Measurements from ENCODE around the gene C1orf21.

Gene C1orf21

GRCh38 chr1:184497959-184498723, 111.3 kb downstream of the C1orf21 start:
- Histone ChIP-seq H2AFZ (no peak overlapping the region), H3K4me2 (ENCODE audit: low read length) (no peak overlapping the region), H3K27ac (no peak overlapping the region), H3K36me3 (ENCODE audit: control insufficient read depth, insufficient read depth, low read length) (no peaks in the 10 kb centered on the region), H3K4me1 (no peaks in the 10 kb centered on the region), H3K9me3 (ENCODE audit: control insufficient read depth, low read length) (no peaks in the 10 kb centered on the region), H3K27me3 (ENCODE audit: control insufficient read depth, insufficient read depth, low read length) (no peaks in the 10 kb centered on the region), H3K79me2 (no peaks in the 10 kb centered on the region), H3K4me3 (ENCODE audit: low read depth, low read length) (no peak overlapping the region), H3K9ac (no peak overlapping the region)
- TF ChIP-seq CTCF (IDR thresholded peaks at IDR 0.05) = no peak

GRCh38 chr1:184499616-184500015, 112.8 kb downstream of the C1orf21 start:
- H3K36me3 ChIP-seq (ENCODE audit: control insufficient read depth, insufficient read depth, low read length) = no peaks in the 10 kb centered on the region
- no peaks in the 10 kb centered on the region for H3K27me3 ChIP-seq (ENCODE audit: control insufficient read depth, insufficient read depth, low read length)
- H3K4me2 ChIP-seq (ENCODE audit: low read length) = no peak overlapping the region
- no peaks in the 10 kb centered on the region for H3K79me2 ChIP-seq
- no peak overlapping the region for H3K4me3 ChIP-seq (ENCODE audit: low read depth, low read length)
- no peak overlapping the region for H2AFZ ChIP-seq
- TF ChIP-seq CTCF (IDR thresholded peaks at IDR 0.05) = no peak
- H3K9ac ChIP-seq = no peak overlapping the region
- H3K27ac ChIP-seq = no peak overlapping the region
- H3K9me3 ChIP-seq (ENCODE audit: control insufficient read depth, low read length) = no peaks in the 10 kb centered on the region
- H3K4me1 ChIP-seq = no peaks in the 10 kb centered on the region

- Histone ChIP-seq H3K4me3 (ENCODE audit: low read depth, low read length) (no peak overlapping the region), H3K4me2 (ENCODE audit: low read length) (no peak overlapping the region), H3K4me1 (no peaks in the 10 kb centered on the region), H3K27me3 (ENCODE audit: control insufficient read depth, insufficient read depth, low read length) (no peaks in the 10 kb centered on the region), H3K9me3 (ENCODE audit: control insufficient read depth, low read length) (no peaks in the 10 kb centered on the region), H3K79me2 (no peaks in the 10 kb centered on the region), H3K9ac (no peak overlapping the region), H2AFZ (no peak overlapping the region), H3K36me3 (ENCODE audit: control insufficient read depth, insufficient read depth, low read length) (no peaks in the 10 kb centered on the region), H3K27ac (no peak overlapping the region)
- TF ChIP-seq CTCF (IDR thresholded peaks at IDR 0.05) = no peak
Measured at GRCh38 chr1:184502161-184502560, 115.3 kb downstream of the C1orf21 start.

- Histone ChIP-seq H3K4me3 (ENCODE audit: low read depth, low read length) (no peak overlapping the region), H3K4me2 (ENCODE audit: low read length) (no peak overlapping the region), H3K79me2 (no peaks in the 10 kb centered on the region), H3K9me3 (ENCODE audit: control insufficient read depth, low read length) (no peaks in the 10 kb centered on the region), H3K9ac (no peak overlapping the region), H3K27ac (no peak overlapping the region), H3K27me3 (ENCODE audit: control insufficient read depth, insufficient read depth, low read length) (no peaks in the 10 kb centered on the region), H3K4me1 (no peaks in the 10 kb centered on the region), H2AFZ (no peak overlapping the region), H3K36me3 (ENCODE audit: control insufficient read depth, insufficient read depth, low read length) (no peaks in the 10 kb centered on the region)
- TF ChIP-seq CTCF (IDR thresholded peaks at IDR 0.05) = no peak
Measured at GRCh38 chr1:184503221-184503749, 116.5 kb downstream of the C1orf21 start.

Measured in parathyroid adenoma (tissue), 2 donors.